Activated T-cell treated with anti-CD3 and anti-CD28 coated beads for 24 hours (primary cell): ENCODE results near the gene KRTAP4-6.
"Not testable (repeated sequence)": the region's sequence is repeated elsewhere in the genome, so short reads cannot be mapped to it uniquely, and the experiment has no call there.

ENCODE experiments used
- DNase-seq: peaks from one replicate; pipeline ENCODE4 v3.0.0-alpha.2; 2020; ENCODE audit warnings: low read depth

Gene KRTAP4-6

DNA sequence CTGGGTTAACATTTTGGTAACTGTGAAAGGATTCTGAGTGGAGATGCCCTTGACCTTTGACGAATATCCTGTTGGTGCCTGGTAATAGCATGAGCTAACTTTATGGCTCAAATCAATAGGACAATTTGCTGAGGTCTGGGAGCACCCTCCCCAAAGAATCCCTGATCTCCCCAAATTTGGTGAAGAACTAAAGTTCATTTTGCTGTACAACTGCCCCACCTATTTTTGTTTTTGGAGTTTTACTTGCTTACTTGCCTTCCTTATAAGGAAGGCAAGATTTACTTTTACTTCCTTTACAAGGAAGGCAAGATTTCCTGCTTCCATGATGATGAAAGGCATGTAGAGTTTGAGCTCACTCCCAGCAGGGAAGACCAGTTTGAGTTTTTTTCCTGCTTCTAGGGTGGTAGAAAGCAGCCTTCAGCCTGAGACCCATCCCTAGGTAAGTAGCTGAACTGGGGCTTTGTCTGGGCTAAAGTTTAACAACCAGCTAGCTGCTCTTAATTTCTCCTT, 32.3 kb downstream of the KRTAP4-6 start:
- DNase-seq = no peak

DNA sequence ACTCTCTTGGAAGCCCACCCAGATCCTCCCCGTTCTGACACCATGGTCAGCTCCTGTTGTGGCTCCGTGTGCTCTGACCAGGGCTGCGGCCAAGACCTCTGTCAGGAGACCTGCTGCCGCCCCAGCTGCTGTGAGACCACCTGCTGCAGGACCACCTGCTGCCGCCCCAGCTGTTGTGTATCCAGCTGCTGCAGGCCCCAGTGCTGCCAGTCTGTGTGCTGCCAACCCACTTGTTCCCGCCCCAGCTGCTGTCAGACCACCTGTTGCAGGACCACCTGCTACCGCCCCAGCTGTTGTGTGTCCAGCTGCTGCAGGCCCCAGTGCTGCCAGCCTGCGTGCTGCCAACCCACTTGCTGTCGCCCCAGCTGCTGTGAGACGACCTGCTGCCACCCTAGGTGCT, 35.0 kb downstream of the KRTAP4-6 start, which contains the start of gene KRTAP4-9:
Gene KRTAP4-9 (plus strand): TSS at position 43 of the 400 bp plus-strand sequence. CDS start 0 bp downstream, at position 43.
- not testable (repeated sequence) for DNase-seq

DNA sequence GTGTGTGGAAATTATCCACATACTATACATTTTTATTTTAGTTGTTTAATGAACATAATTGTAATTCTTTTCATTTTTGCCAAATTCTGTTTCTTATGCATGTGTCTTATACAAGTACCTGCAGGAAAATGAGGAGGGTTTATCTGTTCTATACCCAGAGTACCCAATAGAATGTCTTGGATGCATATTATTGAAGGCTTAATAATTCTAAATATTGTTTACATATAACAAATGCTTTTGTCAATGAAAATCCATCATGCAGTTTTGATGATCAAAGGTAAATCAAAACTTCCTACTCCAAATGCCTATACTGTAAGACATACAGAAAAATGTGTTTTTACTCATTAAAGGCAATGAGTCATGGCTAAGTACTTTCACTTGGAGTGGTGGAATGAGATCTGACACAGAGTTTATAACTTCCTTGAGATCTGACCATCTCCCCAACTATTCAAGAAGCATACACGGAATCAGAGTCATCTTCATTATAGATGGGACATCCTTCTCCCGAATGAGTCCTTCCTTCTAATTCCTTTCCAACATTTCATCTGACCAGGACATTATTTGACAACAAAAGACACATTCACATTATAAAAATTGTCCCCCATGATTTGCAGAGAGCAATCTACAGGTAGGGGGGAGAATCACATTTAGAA, 35.8 kb downstream of the KRTAP4-6 start:
- DNase-seq = not testable (repeated sequence)

- DNase-seq = no peak
Measured at GRCh38 chr17:41103896-41104295, 36.4 kb downstream of the KRTAP4-6 start.

DNA sequence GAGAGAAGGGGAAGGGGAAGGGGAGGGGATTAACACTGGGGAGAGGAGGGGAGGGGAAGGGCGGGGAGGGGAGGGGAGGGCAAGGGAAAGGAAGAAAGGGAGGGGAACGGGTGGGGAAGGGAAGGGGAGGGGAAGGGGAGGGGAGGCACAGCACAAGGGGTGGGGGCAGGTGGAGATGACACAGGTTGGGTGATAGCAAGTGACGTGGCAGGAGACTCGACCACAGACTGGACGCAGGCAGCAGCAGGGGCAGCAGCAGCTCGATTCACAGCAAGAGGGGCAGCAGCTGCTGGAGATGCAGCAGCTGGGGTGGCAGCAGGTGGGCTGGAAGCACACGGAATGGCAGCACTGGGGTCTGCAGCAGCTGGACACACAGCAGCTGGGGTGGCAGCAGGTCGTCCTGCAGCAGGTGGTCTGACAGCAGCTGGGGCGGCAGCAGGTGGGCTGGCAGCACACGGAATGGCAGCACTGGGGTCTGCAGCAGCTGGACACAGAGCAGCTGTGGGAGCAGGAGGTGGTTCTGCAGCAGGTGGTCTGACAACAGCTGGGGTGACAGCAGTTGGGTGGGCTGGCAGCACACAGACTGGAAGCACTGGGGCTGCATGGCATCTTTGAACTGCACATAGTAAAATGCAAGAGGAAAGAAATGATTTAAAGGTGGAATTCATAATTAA, 38.6 kb downstream of the KRTAP4-6 start, which contains the start of gene KRTAP4-16:
Gene KRTAP4-16 (minus strand): TSS at position 624 of the 674 bp plus-strand sequence. CDS start 0 bp downstream, at position 624.
- no peak for DNase-seq

DNA sequence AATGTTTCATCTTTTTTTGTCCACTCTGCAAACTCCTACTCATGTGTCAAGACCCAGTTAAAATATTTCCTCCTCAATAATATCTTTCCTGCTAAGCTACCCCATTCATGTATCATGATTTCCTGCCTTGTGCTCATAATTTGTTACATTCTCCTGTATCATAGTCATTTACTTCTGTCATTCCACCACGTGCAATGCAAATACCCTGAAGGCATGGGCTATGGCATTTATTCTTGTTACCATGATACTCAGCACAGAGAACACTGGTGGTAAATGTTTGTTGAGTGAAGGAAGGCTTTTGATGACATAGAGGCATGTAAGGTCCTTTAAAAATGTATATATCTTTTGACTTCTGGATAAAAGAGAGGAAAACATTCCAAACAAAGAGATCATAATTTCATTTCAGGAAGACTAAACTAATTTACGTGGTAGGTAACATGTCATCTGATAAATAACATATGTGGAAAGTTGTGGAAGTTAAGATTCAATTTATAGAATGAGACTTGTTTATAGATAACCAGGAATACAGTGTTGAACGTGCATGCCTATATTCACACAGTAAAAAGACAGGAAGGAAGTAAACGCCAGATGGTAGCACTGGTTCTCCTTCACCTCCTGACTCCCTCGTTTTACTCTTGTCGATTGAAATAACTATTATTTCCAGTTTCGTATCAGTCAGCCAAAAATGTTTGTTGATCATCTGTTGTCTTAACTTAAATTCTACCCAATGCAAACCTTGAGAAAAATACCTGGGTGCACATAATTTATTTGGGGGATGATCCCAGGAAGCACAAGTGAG, 40.5 kb downstream of the KRTAP4-6 start:
- not testable (repeated sequence) for DNase-seq

DNA sequence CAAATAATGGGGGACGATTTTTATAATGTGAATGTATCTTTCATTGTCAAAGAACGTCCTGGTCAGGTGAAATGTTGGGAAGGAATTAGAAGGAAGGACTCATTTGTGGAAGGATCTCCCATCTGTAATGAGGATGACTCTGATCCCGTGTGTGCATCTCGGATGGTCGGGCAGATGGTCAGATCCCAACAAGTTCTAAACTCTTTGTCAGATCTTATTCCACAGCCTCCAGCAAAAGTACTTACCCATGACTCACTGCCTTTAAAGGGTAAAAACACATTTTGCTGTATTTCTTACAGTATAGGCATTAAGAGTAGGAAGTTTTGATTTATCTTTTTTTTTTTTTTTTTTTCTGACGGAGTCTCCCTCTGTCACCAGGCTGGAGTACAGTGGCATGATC, 41.9 kb downstream of the KRTAP4-6 start:
- DNase-seq = no peak

DNA sequence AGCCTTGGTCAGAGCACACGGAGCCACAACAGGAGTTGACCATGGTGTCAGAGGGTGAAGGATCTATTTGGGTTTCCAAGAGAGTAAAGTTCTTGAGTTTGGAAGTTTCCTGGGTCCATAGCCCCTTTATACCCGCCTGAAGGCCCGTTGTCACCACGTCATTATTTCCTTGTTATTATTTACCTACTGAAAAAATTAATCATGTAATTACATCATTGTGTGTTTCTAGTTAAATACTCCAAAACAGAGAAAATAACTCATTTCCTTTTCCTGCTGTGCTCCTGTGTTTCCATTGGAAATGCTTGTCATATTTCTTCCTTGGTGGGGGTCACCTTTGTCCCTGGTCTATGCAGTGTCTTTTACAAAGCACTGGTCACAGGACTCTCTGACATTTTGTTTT, 42.3 kb downstream of the KRTAP4-6 start, which contains the start of gene KRTAP4-8:
Gene KRTAP4-8 (minus strand): TSS at position 101 of the 400 bp plus-strand sequence. CDS start 58 bp downstream, at position 43.
- DNase-seq = no peak

GRCh38 chr17:41096055-41096454, 44.3 kb downstream of the KRTAP4-6 start:
- no peak for DNase-seq
